Measurements from ENCODE around the gene INF2.

INF2 gene

GRCh38 chr14:104757681-104758392 lies 68.4 kb downstream of the INF2 start:
- no peak for DNase-seq (ENCODE audit: low read depth)
- TF ChIP-seq CTCF (IDR thresholded peaks at IDR 0.05; ENCODE audit: control insufficient read depth, insufficient read depth, low read depth, low read length, missing control alignments): no peak
- no peak overlapping the region for H3K4me3 ChIP-seq (ENCODE audit: control insufficient read depth, low read depth, low read length)

GRCh38 chr14:104758981-104759969 lies 69.9 kb downstream of the INF2 start:
- H3K4me3 ChIP-seq (ENCODE audit: control insufficient read depth, low read depth, low read length): no peak overlapping the region
- no peak for TF ChIP-seq CTCF (IDR thresholded peaks at IDR 0.05; ENCODE audit: control insufficient read depth, insufficient read depth, low read depth, low read length, missing control alignments)
- DNase-seq (ENCODE audit: low read depth): no peak

GRCh38 chr14:104765517-104765916 lies 76.1 kb downstream of the INF2 start:
- no peak for DNase-seq (ENCODE audit: low read depth)
- no peak for TF ChIP-seq CTCF (IDR thresholded peaks at IDR 0.05; ENCODE audit: control insufficient read depth, insufficient read depth, low read depth, low read length, missing control alignments)
- no peak overlapping the region for H3K4me3 ChIP-seq (ENCODE audit: control insufficient read depth, low read depth, low read length)

GRCh38 chr14:104766256-104766862 lies 76.9 kb downstream of the INF2 start:
- TF ChIP-seq CTCF (IDR thresholded peaks at IDR 0.05; ENCODE audit: control insufficient read depth, insufficient read depth, low read depth, low read length, missing control alignments): no peak
- no peak overlapping the region for H3K4me3 ChIP-seq (ENCODE audit: control insufficient read depth, low read depth, low read length)
- no peak for DNase-seq (ENCODE audit: low read depth)

GRCh38 chr14:104766863-104767633 lies 77.6 kb downstream of the INF2 start:
- TF ChIP-seq CTCF (IDR thresholded peaks at IDR 0.05; ENCODE audit: control insufficient read depth, insufficient read depth, low read depth, low read length, missing control alignments): no peak
- no peak overlapping the region for H3K4me3 ChIP-seq (ENCODE audit: control insufficient read depth, low read depth, low read length)
- no peak for DNase-seq (ENCODE audit: low read depth)

GRCh38 chr14:104767634-104767918 lies 78.2 kb downstream of the INF2 start:
- no peak for DNase-seq (ENCODE audit: low read depth)
- no peak for TF ChIP-seq CTCF (IDR thresholded peaks at IDR 0.05; ENCODE audit: control insufficient read depth, insufficient read depth, low read depth, low read length, missing control alignments)

More at GRCh38 chr14:104767634-104767918, 78.2 kb downstream of the INF2 start:
- H3K4me3 ChIP-seq (ENCODE audit: control insufficient read depth, low read depth, low read length): no peak overlapping the region

All from AG09309 (cell line).